CD4-positive, alpha-beta T cell (primary cell): ENCODE results near the gene GALNT18. TPM values are rescaled to one million over a fixed set of nuclear protein-coding genes. Genes with fewer than 3 reads are reported as not detected.

Source experiments
- ATAC-seq: fragments of 200-7000 bp; cut with Tn5 transposase; one replicate; pipeline ENCODE4 v1.10.0; 2022; ENCODE audit warnings: mild to moderate bottlenecking; ENCODE audit not compliant: poor library complexity
- CTCF ChIA-PET: fragments of 350-600 bp; sonication (Branson Sonifier 250); formaldehyde crosslinking; loops from one replicate; lab custom pipeline; 2021; ENCODE audit warnings: antibody characterized with exemption, inconsistent platforms; lab: Charles Lee
- POLR2A ChIA-PET: fragments of 350-600 bp; sonication (Branson Sonifier 250); formaldehyde crosslinking; loops from one replicate; lab custom pipeline; 2021; ENCODE audit warnings: antibody characterized with exemption, inconsistent platforms; lab: Charles Lee
- DNase-seq, 14 experiments: peaks; one replicate each; pipeline ENCODE4 v3.0.0-alpha.2; 2013 to 2020; ENCODE audit warnings: mixed read lengths in 2 of 14
- H3K27ac ChIP-seq, 2 donors: one replicate each; pipeline versions ENCODE4 v1.5.1 to v1.7.0; 2013; ENCODE audit warnings: low read length in 2 of 2, low read depth in 1 of 2, mild to moderate bottlenecking in 1 of 2
- H3K27me3 ChIP-seq, 2 experiments: 1 replicate in 1 of 2; 2 replicates in 1 of 2; pipeline versions ENCODE4 v1.6.1 to v1.7.0; 2013; ENCODE audit warnings: low read length in 2 of 2, control low read depth in 1 of 2, mild to moderate bottlenecking in 1 of 2, moderate library complexity in 1 of 2; ENCODE audit not compliant: insufficient read depth in 2 of 2, control insufficient read depth in 1 of 2
- H3K36me3 ChIP-seq: one replicate; pipeline ENCODE4 v1.6.1; 2013; ENCODE audit warnings: low read length, control low read depth; ENCODE audit not compliant: insufficient read depth
- H3K4me1 ChIP-seq: one replicate; pipeline ENCODE4 v1.6.1; 2013; ENCODE audit warnings: low read length, control low read depth; ENCODE audit not compliant: insufficient read depth
- H3K4me3 ChIP-seq: one replicate; pipeline ENCODE4 v1.5.1; 2013; ENCODE audit warnings: mild to moderate bottlenecking, low read length, moderate library complexity
- H3K9me3 ChIP-seq, 2 experiments: 1 replicate in 1 of 2; 2 replicates in 1 of 2; pipeline versions ENCODE4 v1.6.1 to v1.7.0; 2013; ENCODE audit warnings: low read length in 2 of 2, mild to moderate bottlenecking in 2 of 2, control low read depth in 1 of 2, moderate library complexity in 1 of 2; ENCODE audit not compliant: control insufficient read depth in 1 of 2, insufficient read depth in 1 of 2
- H3K27ac Mint-ChIP-seq: one replicate; pipeline ENCODE4 v1.8.0; 2020; ENCODE audit warnings: mixed read lengths
- H3K27me3 Mint-ChIP-seq: one replicate; pipeline ENCODE4 v1.8.0; 2021; ENCODE audit warnings: mixed read lengths
- H3K36me3 Mint-ChIP-seq: one replicate; pipeline ENCODE4 v1.8.0; 2021; ENCODE audit warnings: low read depth, mixed read lengths
- H3K4me1 Mint-ChIP-seq: one replicate; pipeline ENCODE4 v1.8.0; 2021; ENCODE audit warnings: low read depth, mixed read lengths
- H3K4me3 Mint-ChIP-seq: one replicate; pipeline ENCODE4 v1.8.0; 2020; ENCODE audit warnings: mild to moderate bottlenecking, mixed read lengths
- H3K9me3 Mint-ChIP-seq: one replicate; pipeline ENCODE4 v1.8.0; 2020; ENCODE audit warnings: mixed read lengths
- CTCF ChIP-seq: fragments of 200-600 bp; IDR thresholded peaks from one replicate; pipeline ENCODE4 v1.8.0; 2022; ENCODE audit warnings: antibody characterized with exemption, mild to moderate bottlenecking
- intact Hi-C, 2 experiments: fragments of 100-400 bp; cut with DNase I in 1 of 2; cut with micrococcal nuclease in 1 of 2; formaldehyde crosslinking; loops; one replicate each; pipeline versions ENCODE4 v1.15.1 to v1.9.0; 2023 to 2025; cut with DNase I, micrococcal nuclease
- total RNA-seq, 174 experiments: library from RNA in 2 of 174; stranded (reverse) in 2 of 174; gene quantifications; one replicate each; pipeline ENCODE4 v1.2.3 and lab custom pipeline; 2021 to 2026

Gene GALNT18
- total RNA-seq, 2 experiments from 2014 or later, result 0.08 TPM; not detected in 1

- POLR2A ChIA-PET, result no interaction called here
Observed at GRCh38 chr11:11411401-11411985, 210.3 kb downstream of the GALNT18 start.

GRCh38 chr11:11409901-11410300, 211.9 kb downstream of the GALNT18 start:
- ChIA-PET CTCF (no interaction called here), POLR2A (no interaction called here)
- Mint-ChIP-seq H3K4me3 (no peak overlapping the region), H3K27me3 (peaks cover 22% of the 10 kb centered on the region), H3K4me1 (no peaks in the 10 kb centered on the region), H3K36me3 (no peaks in the 10 kb centered on the region), H3K27ac (no peak overlapping the region), H3K9me3 (no peaks in the 10 kb centered on the region)
- no peak for TF ChIP-seq CTCF
- no peaks in the 10 kb centered on the region for H3K36me3 ChIP-seq
- ATAC-seq (no peak), DNase-seq (no peak)
- no peaks in the 10 kb centered on the region for H3K4me1 ChIP-seq
- no peaks in the 10 kb centered on the region for H3K27me3 ChIP-seq
- H3K27ac ChIP-seq, result no peak overlapping the region
- no peaks in the 10 kb centered on the region for H3K9me3 ChIP-seq
- intact Hi-C loops, result no loop called here
- no peak overlapping the region for H3K4me3 ChIP-seq

More at GRCh38 chr11:11411401-11411985, 210.3 kb downstream of the GALNT18 start:
- no peaks in the 10 kb centered on the region for H3K4me1 Mint-ChIP-seq
- ATAC-seq (no peak), DNase-seq (no peak)
- H3K27ac Mint-ChIP-seq, result no peak overlapping the region
- Histone ChIP-seq H3K4me1 (no peaks in the 10 kb centered on the region), H3K27ac (no peak overlapping the region), H3K36me3 (no peaks in the 10 kb centered on the region), H3K27me3 (peaks cover 2 to 4% of the 10 kb centered on the region in 2 experiments), H3K4me3 (no peak overlapping the region), H3K9me3 (no peaks in the 10 kb centered on the region)
- H3K4me3 Mint-ChIP-seq, result no peak overlapping the region
- intact Hi-C loops, result no loop called here
- no peaks in the 10 kb centered on the region for H3K36me3 Mint-ChIP-seq
- no peak for TF ChIP-seq CTCF
- CTCF ChIA-PET, result no interaction called here
- H3K27me3 Mint-ChIP-seq, result peaks cover 22% of the 10 kb centered on the region
- H3K9me3 Mint-ChIP-seq, result no peaks in the 10 kb centered on the region

GRCh38 chr11:11409224-11409623, 212.6 kb downstream of the GALNT18 start:
- Histone ChIP-seq H3K4me1 (no peaks in the 10 kb centered on the region), H3K36me3 (no peaks in the 10 kb centered on the region), H3K27me3 (no peaks in the 10 kb centered on the region), H3K4me3 (no peak overlapping the region), H3K27ac (no peak overlapping the region), H3K9me3 (no peaks in the 10 kb centered on the region)
- H3K4me1 Mint-ChIP-seq, result no peaks in the 10 kb centered on the region
- H3K27ac Mint-ChIP-seq, result no peak overlapping the region
- intact Hi-C loops, result no loop called here
- no peaks in the 10 kb centered on the region for H3K9me3 Mint-ChIP-seq
- TF ChIP-seq CTCF, result no peak
- H3K36me3 Mint-ChIP-seq, result no peaks in the 10 kb centered on the region
- no peak for ATAC-seq
- no peak overlapping the region for H3K4me3 Mint-ChIP-seq
- H3K27me3 Mint-ChIP-seq, result peaks cover 26% of the 10 kb centered on the region
- ChIA-PET POLR2A (no interaction called here), CTCF (no interaction called here)
- DNase-seq, result no peak
